Measurements from ENCODE around the gene CCT5. TPM values are rescaled to one million over a fixed set of nuclear protein-coding genes. Genes with fewer than 3 reads are reported as not detected.

CCT5 gene
- 374 and 413 TPM in 2 replicates for polyA plus RNA-seq (2011; rRNA removed)
- 272 and 373 TPM in 2 replicates for polyA minus RNA-seq (2011; rRNA and poly(A)+ RNA removed)

- ChIA-PET POLR2A (interaction anchor here (0.6 to 1.0 kb wide), 2 partner anchors 16 to 50 kb away, joined by 3 read pairs; no protein-coding TSS in a partner anchor), CTCF (interaction anchor here (0.8 kb wide), 1 partner anchor 17 kb away, joined by 3 read pairs; no protein-coding TSS in a partner anchor)
- DNase-seq (ENCODE audit: low read depth), result peak; percentile 83
- Histone ChIP-seq H3K4me3 (ENCODE audit: low read depth, low read length) (peak within 1 kb of the TSS; percentile 80), H3K27me3 (ENCODE audit: control insufficient read depth, insufficient read depth, low read length) (no peaks in the 10 kb centered on the region), H3K36me3 (ENCODE audit: control insufficient read depth, insufficient read depth, low read length) (no peaks in the 10 kb centered on the region)
- no peak for TF ChIP-seq CTCF (IDR thresholded peaks at IDR 0.05; ENCODE audit: insufficient read depth, low read depth, low read length)
These were observed at the start of gene CCT5 for GRCh38 chr5:10249948-10250805. Gene CCT5, plus strand, starts transcription at chr5:10250280. Its CDS starts 61 bp downstream, at chr5:10250341.

- ChIA-PET POLR2A (no interaction called here), CTCF (interaction anchor here (0.9 to 1.4 kb wide), 10 partner anchors 9 to 348 kb away, joined by 3 to 4 read pairs (median 3); no protein-coding TSS in a partner anchor)
- Histone ChIP-seq H3K4me3 (ENCODE audit: low read depth, low read length) (no peak overlapping the region), H3K36me3 (ENCODE audit: control insufficient read depth, insufficient read depth, low read length) (no peaks in the 10 kb centered on the region), H3K27me3 (ENCODE audit: control insufficient read depth, insufficient read depth, low read length) (no peaks in the 10 kb centered on the region)
- peak; percentile 47 for TF ChIP-seq CTCF (IDR thresholded peaks at IDR 0.05; ENCODE audit: insufficient read depth, low read depth, low read length)
- no peak for DNase-seq (ENCODE audit: low read depth)
These were observed 48.7 kb upstream of the CCT5 start for GRCh38 chr5:10201223-10201868.

- CTCF ChIA-PET, result interaction anchor here (0.6 to 1.4 kb wide), 11 partner anchors 9 to 349 kb away, joined by 3 to 4 read pairs (median 3); no protein-coding TSS in a partner anchor
These were observed 47.8 kb upstream of the CCT5 start for GRCh38 chr5:10202089-10202910.

GRCh38 chr5:10209004-10209403 is 41.1 kb upstream of the CCT5 start:
- no peak for TF ChIP-seq CTCF (IDR thresholded peaks at IDR 0.05; ENCODE audit: insufficient read depth, low read depth, low read length)
- no peaks in the 10 kb centered on the region for H3K36me3 ChIP-seq (ENCODE audit: control insufficient read depth, insufficient read depth, low read length)
- H3K27me3 ChIP-seq (ENCODE audit: control insufficient read depth, insufficient read depth, low read length), result no peaks in the 10 kb centered on the region
- no peak for DNase-seq (ENCODE audit: low read depth)
- H3K4me3 ChIP-seq (ENCODE audit: low read depth, low read length), result no peak overlapping the region
- CTCF ChIA-PET, result interaction anchor here (0.6 kb wide), 1 partner anchor 47 kb away, joined by 4 read pairs; no protein-coding TSS in a partner anchor
- POLR2A ChIA-PET, result no interaction called here

More at GRCh38 chr5:10202089-10202910, 47.8 kb upstream of the CCT5 start:
- Histone ChIP-seq H3K36me3 (ENCODE audit: control insufficient read depth, insufficient read depth, low read length) (no peaks in the 10 kb centered on the region), H3K4me3 (ENCODE audit: low read depth, low read length) (no peak overlapping the region), H3K27me3 (ENCODE audit: control insufficient read depth, insufficient read depth, low read length) (no peaks in the 10 kb centered on the region)
- TF ChIP-seq CTCF (IDR thresholded peaks at IDR 0.05; ENCODE audit: insufficient read depth, low read depth, low read length), result no peak
- DNase-seq (ENCODE audit: low read depth), result no peak
- POLR2A ChIA-PET, result no interaction called here
